Measurements from ENCODE around the gene IL13. TPM values are rescaled to one million over a fixed set of nuclear protein-coding genes. Genes with fewer than 3 reads are reported as not detected.

IL13 gene
- total and polyA plus RNA-seq, 2 donors from 2014 or later: not detected

- Histone ChIP-seq H3K27ac (ENCODE audit: low read depth in 2 of 2, low read length in 2 of 2) (no peak overlapping the region), H3K4me1 (ENCODE audit: control insufficient read depth in 2 of 3, insufficient read depth in 2 of 3, low read depth in 1 of 3, low read length in 3 of 3) (no peaks in the 10 kb centered on the region), H3K9me3 (ENCODE audit: control insufficient read depth in 2 of 3, insufficient read depth in 1 of 3, low read length in 3 of 3) (no peaks in the 10 kb centered on the region), H3K4me3 (ENCODE audit: low read length in 3 of 3) (no peak overlapping the region), H3K27me3 (ENCODE audit: control insufficient read depth, insufficient read depth, low read length) (no peaks in the 10 kb centered on the region), H3K36me3 (ENCODE audit: control insufficient read depth in 2 of 3, insufficient read depth in 3 of 3, low read length in 3 of 3) (no peaks in the 10 kb centered on the region), H3K9ac (ENCODE audit: low read length in 3 of 3) (no peak overlapping the region)
- no peak for FAIRE-seq
- TF ChIP-seq CTCF (IDR thresholded peaks at IDR 0.05; ENCODE audit: borderline replicate concordance, extremely low read depth, insufficient read depth): no peak
- intact Hi-C loops (cut with DNase I): no loop called here
- DNase-seq: no peak
Measured at GRCh38 chr5:132667761-132668705, 10.1 kb downstream of the IL13 start.

GRCh38 chr5:132668706-132669454, 10.9 kb downstream of the IL13 start:
- Histone ChIP-seq H3K27ac (ENCODE audit: low read depth in 2 of 2, low read length in 2 of 2) (no peak overlapping the region), H3K4me3 (ENCODE audit: low read length in 3 of 3) (no peak overlapping the region), H3K9ac (ENCODE audit: low read length in 3 of 3) (no peak overlapping the region), H3K4me1 (ENCODE audit: control insufficient read depth in 2 of 3, insufficient read depth in 2 of 3, low read depth in 1 of 3, low read length in 3 of 3) (no peaks in the 10 kb centered on the region), H3K36me3 (ENCODE audit: control insufficient read depth in 2 of 3, insufficient read depth in 3 of 3, low read length in 3 of 3) (no peaks in the 10 kb centered on the region), H3K27me3 (ENCODE audit: control insufficient read depth, insufficient read depth, low read length) (no peaks in the 10 kb centered on the region), H3K9me3 (ENCODE audit: control insufficient read depth in 2 of 3, insufficient read depth in 1 of 3, low read length in 3 of 3) (no peaks in the 10 kb centered on the region)
- intact Hi-C loops (cut with DNase I): no loop called here
- FAIRE-seq (no peak), DNase-seq (no peak)
- no peak for TF ChIP-seq CTCF (IDR thresholded peaks at IDR 0.05; ENCODE audit: borderline replicate concordance, extremely low read depth, insufficient read depth)

- Histone ChIP-seq H3K9ac (ENCODE audit: low read length in 3 of 3) (no peak overlapping the region), H3K4me1 (ENCODE audit: control insufficient read depth in 2 of 3, insufficient read depth in 2 of 3, low read depth in 1 of 3, low read length in 3 of 3) (no peaks in the 10 kb centered on the region), H3K9me3 (ENCODE audit: control insufficient read depth in 2 of 3, insufficient read depth in 1 of 3, low read length in 3 of 3) (no peaks in the 10 kb centered on the region), H3K27ac (ENCODE audit: low read depth in 2 of 2, low read length in 2 of 2) (no peak overlapping the region), H3K27me3 (ENCODE audit: control insufficient read depth, insufficient read depth, low read length) (no peaks in the 10 kb centered on the region), H3K4me3 (ENCODE audit: low read length in 3 of 3) (no peak overlapping the region), H3K36me3 (ENCODE audit: control insufficient read depth in 2 of 3, insufficient read depth in 3 of 3, low read length in 3 of 3) (no peaks in the 10 kb centered on the region)
- DNase-seq (no peak), FAIRE-seq (no peak)
- TF ChIP-seq CTCF (IDR thresholded peaks at IDR 0.05; ENCODE audit: borderline replicate concordance, extremely low read depth, insufficient read depth): no peak
- intact Hi-C loops (cut with DNase I): no loop called here
Measured at GRCh38 chr5:132669455-132669820, 11.5 kb downstream of the IL13 start.

All from kidney (tissue), 14 donors.